Naive B cell (primary cell): Measurements from ENCODE around the gene OR14A2. TPM values are rescaled to one million over a fixed set of nuclear protein-coding genes. Genes with fewer than 3 reads are reported as not detected.
A peak's percentile ranks its signal among the peaks of the same experiment; 100 is the strongest.
"Not testable (repeated sequence)": the region's sequence is repeated elsewhere in the genome, so short reads cannot be mapped to it uniquely, and the experiment has no call there.

ENCODE experiments used
- ATAC-seq, 2 donors: fragments of 150-1000 bp; cut with Tn5 transposase; 2 replicates each; pipeline ENCODE4 v1.10.0; 2021; ENCODE audit warnings: low read depth in 2 of 2, mild to moderate bottlenecking in 2 of 2, moderate library complexity in 2 of 2
- DNase-seq: peaks from one replicate; pipeline ENCODE4 v3.0.0; 2022
- H3K27ac Mint-ChIP-seq, 6 donors: one replicate each; pipeline ENCODE4 v1.8.0; 2020 to 2022; ENCODE audit warnings: mild to moderate bottlenecking in 6 of 6, mixed read lengths in 6 of 6, moderate library complexity in 5 of 6, inconsistent platforms in 2 of 6
- H3K27me3 Mint-ChIP-seq, 3 donors: one replicate each; pipeline ENCODE4 v1.8.0; 2021 to 2022; ENCODE audit warnings: mixed read lengths in 3 of 3, mild to moderate bottlenecking in 1 of 3
- H3K36me3 Mint-ChIP-seq, 2 donors: one replicate each; pipeline ENCODE4 v1.8.0; 2020 to 2022; ENCODE audit warnings: mixed read lengths in 2 of 2, inconsistent platforms in 1 of 2, mild to moderate bottlenecking in 1 of 2
- H3K4me1 Mint-ChIP-seq, 3 donors: one replicate each; pipeline ENCODE4 v1.8.0; 2020 to 2022; ENCODE audit warnings: mixed read lengths in 3 of 3, inconsistent platforms in 1 of 3, mild to moderate bottlenecking in 1 of 3, moderate library complexity in 1 of 3
- H3K4me3 Mint-ChIP-seq, 8 donors: one replicate each; pipeline ENCODE4 v1.8.0; 2020 to 2022; ENCODE audit warnings: mild to moderate bottlenecking in 8 of 8, mixed read lengths in 8 of 8, moderate library complexity in 8 of 8, inconsistent platforms in 2 of 8
- H3K9me3 Mint-ChIP-seq, 7 donors: one replicate each; pipeline ENCODE4 v1.8.0; 2020 to 2022; ENCODE audit warnings: mixed read lengths in 7 of 7, mild to moderate bottlenecking in 5 of 7, inconsistent platforms in 2 of 7, moderate library complexity in 1 of 7
- polyA plus RNA-seq, 6 donors: library from polyadenylated mRNA; unstranded; fragments of 300-500 nt; fragmentation: Illumina TruSeq; gene quantifications; one replicate each; pipeline ENCODE4 v1.2.3, GENCODE V29; 2021; ENCODE audit warnings: low read depth in 6 of 6

OR14A2 gene
- polyA plus RNA-seq, 6 donors from 2014 or later = not detected

GRCh38 chr1:247713753-247714152 is 34.2 kb downstream of the OR14A2 start:
- Mint-ChIP-seq H3K36me3 (no peaks in the 10 kb centered on the region), H3K4me3 (no peak overlapping the region), H3K9me3 (peaks cover 0 to 2% (median 0%) of the 10 kb centered on the region in 7 donors), H3K4me1 (no peaks in the 10 kb centered on the region), H3K27me3 (peaks cover 0 to 5% (median 0%) of the 10 kb centered on the region in 3 donors), H3K27ac (no peak overlapping the region)
- ATAC-seq = no peak
- no peak for DNase-seq

GRCh38 chr1:247710681-247711080 is 37.3 kb downstream of the OR14A2 start:
- H3K36me3 Mint-ChIP-seq, H3K27ac Mint-ChIP-seq, DNase-seq, H3K9me3 Mint-ChIP-seq, ATAC-seq, H3K4me1 Mint-ChIP-seq, H3K27me3 Mint-ChIP-seq, H3K4me3 Mint-ChIP-seq: not testable (repeated sequence)

- H3K4me3 Mint-ChIP-seq = no peak overlapping the region
- no peak overlapping the region for H3K27ac Mint-ChIP-seq
- ATAC-seq (no peak), DNase-seq (no peak)
- H3K4me1 Mint-ChIP-seq = no peaks in the 10 kb centered on the region
- H3K27me3 Mint-ChIP-seq = no peaks in the 10 kb centered on the region
- H3K9me3 Mint-ChIP-seq = peaks cover 0 to 3% (median 0%) of the 10 kb centered on the region in 7 donors
- no peaks in the 10 kb centered on the region for H3K36me3 Mint-ChIP-seq
Observed at GRCh38 chr1:247701338-247701737, 46.6 kb downstream of the OR14A2 start.

- no peaks in the 10 kb centered on the region for H3K9me3 Mint-ChIP-seq
- H3K27ac Mint-ChIP-seq = no peak overlapping the region
- ATAC-seq = peak in 1 of 2 donors; percentile 44
- H3K4me3 Mint-ChIP-seq = no peak overlapping the region
- H3K4me1 Mint-ChIP-seq = no peaks in the 10 kb centered on the region
- DNase-seq = peak; percentile 28
- H3K27me3 Mint-ChIP-seq = peaks cover 0 to 8% (median 0%) of the 10 kb centered on the region in 3 donors
- H3K36me3 Mint-ChIP-seq = no peaks in the 10 kb centered on the region
Observed at GRCh38 chr1:247681288-247681897, 66.5 kb downstream of the OR14A2 start.

GRCh38 chr1:247680171-247680570 is 67.8 kb downstream of the OR14A2 start:
- H3K27me3 Mint-ChIP-seq = no peaks in the 10 kb centered on the region
- no peaks in the 10 kb centered on the region for H3K4me1 Mint-ChIP-seq
- H3K4me3 Mint-ChIP-seq = no peak overlapping the region
- no peak overlapping the region for H3K27ac Mint-ChIP-seq
- no peak for ATAC-seq
- H3K36me3 Mint-ChIP-seq = no peaks in the 10 kb centered on the region
- no peak for DNase-seq
- H3K9me3 Mint-ChIP-seq = no peaks in the 10 kb centered on the region

GRCh38 chr1:247679639-247680038 is 68.3 kb downstream of the OR14A2 start, which contains the start of gene OR13G1:
Gene OR13G1, minus strand, starts transcription at chr1:247679739. Its CDS starts 6,698 bp downstream, at chr1:247673041.
- Mint-ChIP-seq H3K4me3 (no peak within 1 kb of the TSS), H3K27me3 (no peaks in the 10 kb centered on the region), H3K36me3 (no peaks in the 10 kb centered on the region), H3K27ac (no peak within 1 kb of the TSS), H3K4me1 (no peaks in the 10 kb centered on the region), H3K9me3 (no peaks in the 10 kb centered on the region)
- ATAC-seq (no peak), DNase-seq (no peak)

Other genes starting within 250 kb of the OR14A2 start
- not detected for gene OR2C3, start 211.7 kb downstream of the OR14A2 start, polyA plus RNA-seq
- gene GCSAML, start 199.0 kb downstream of the OR14A2 start, polyA plus RNA-seq = under 1 TPM in 1 of 6 donors, not detected in 5; 0.15 TPM
- gene OR2G2, start 159.8 kb downstream of the OR14A2 start, polyA plus RNA-seq = not detected
- not detected for gene OR2G3, start 142.6 kb downstream of the OR14A2 start, polyA plus RNA-seq
- gene OR13G1, start 68.4 kb downstream of the OR14A2 start, polyA plus RNA-seq = not detected
- gene OR6F1, start 31.5 kb downstream of the OR14A2 start, polyA plus RNA-seq = not detected
- gene OR14K1, start 9.5 kb downstream of the OR14A2 start, polyA plus RNA-seq = not detected
- gene OR1C1, start 12.4 kb upstream of the OR14A2 start, polyA plus RNA-seq = not detected
- gene OR14A16, start 76.0 kb upstream of the OR14A2 start, polyA plus RNA-seq = not detected
- not detected for gene OR11L1, start 93.8 kb upstream of the OR14A2 start, polyA plus RNA-seq
- gene TRIM58, start 109.0 kb upstream of the OR14A2 start, polyA plus RNA-seq = 1 to 10 TPM; 2.2 to 6.2 (median 4.7) TPM
- gene OR2W3, start 147.4 kb upstream of the OR14A2 start, polyA plus RNA-seq = 10 to 100 TPM in 1 of 6 donors, 1 to 10 TPM in 3, under 1 TPM in 2; 0.67 to 10.6 (median 2.0) TPM
- under 1 TPM in 1 of 6 donors, not detected in 5; 0.43 TPM for gene OR2T8, start 172.1 kb upstream of the OR14A2 start, polyA plus RNA-seq
- gene OR2AJ1, start 176.7 kb upstream of the OR14A2 start, polyA plus RNA-seq = not detected
- gene OR2L8, start 200.7 kb upstream of the OR14A2 start, polyA plus RNA-seq = under 1 TPM in 2 of 6 donors, not detected in 4; 0.51 to 0.74 TPM
- not detected for gene OR2AK2, start 217.1 kb upstream of the OR14A2 start, polyA plus RNA-seq